BE2C (cell line): Measurements from ENCODE around the gene ZNF471.

Experiments
- DNase-seq: peaks from one replicate; pipeline ENCODE4 v3.0.0-alpha.2; 2020
- H3K27me3 ChIP-seq: fragments of 250-450 bp; sonication (Bioruptor Pico); 2 replicates; pipeline ENCODE4 v1.5.1; 2020; ENCODE audit warnings: mild to moderate bottlenecking
- H3K36me3 ChIP-seq: fragments of 250-450 bp; sonication (Bioruptor Pico); 2 replicates; pipeline ENCODE4 v1.5.1; 2020; ENCODE audit warnings: mild to moderate bottlenecking
- H3K4me1 ChIP-seq: fragments of 250-450 bp; sonication (Bioruptor Pico); 2 replicates; pipeline ENCODE4 v1.5.1; 2020
- H3K4me3 ChIP-seq: 2 replicates; pipeline ENCODE4 v1.5.1; 2011; ENCODE audit warnings: low read depth, low read length
- H3K9me3 ChIP-seq: fragments of 250-450 bp; sonication (Bioruptor Pico); 2 replicates; pipeline ENCODE4 v1.5.1; 2020
- TF ChIP-seq, protein P1 (sequence below): IDR thresholded peaks from 2 replicates; pipeline ENCODE4 v1.5.1; 2012; ENCODE audit warnings: mild to moderate bottlenecking, low read depth, low read length

Gene ZNF471

GRCh38 chr19:56491399-56491798, 16.3 kb upstream of the ZNF471 start:
- DNase-seq = no peak
- no peaks in the 10 kb centered on the region for H3K4me1 ChIP-seq
- no peak overlapping the region for H3K4me3 ChIP-seq
- no peaks in the 10 kb centered on the region for H3K9me3 ChIP-seq
- no peaks in the 10 kb centered on the region for H3K27me3 ChIP-seq
- peaks cover 5% of the 10 kb centered on the region for H3K36me3 ChIP-seq
- TF ChIP-seq, protein P1, sequence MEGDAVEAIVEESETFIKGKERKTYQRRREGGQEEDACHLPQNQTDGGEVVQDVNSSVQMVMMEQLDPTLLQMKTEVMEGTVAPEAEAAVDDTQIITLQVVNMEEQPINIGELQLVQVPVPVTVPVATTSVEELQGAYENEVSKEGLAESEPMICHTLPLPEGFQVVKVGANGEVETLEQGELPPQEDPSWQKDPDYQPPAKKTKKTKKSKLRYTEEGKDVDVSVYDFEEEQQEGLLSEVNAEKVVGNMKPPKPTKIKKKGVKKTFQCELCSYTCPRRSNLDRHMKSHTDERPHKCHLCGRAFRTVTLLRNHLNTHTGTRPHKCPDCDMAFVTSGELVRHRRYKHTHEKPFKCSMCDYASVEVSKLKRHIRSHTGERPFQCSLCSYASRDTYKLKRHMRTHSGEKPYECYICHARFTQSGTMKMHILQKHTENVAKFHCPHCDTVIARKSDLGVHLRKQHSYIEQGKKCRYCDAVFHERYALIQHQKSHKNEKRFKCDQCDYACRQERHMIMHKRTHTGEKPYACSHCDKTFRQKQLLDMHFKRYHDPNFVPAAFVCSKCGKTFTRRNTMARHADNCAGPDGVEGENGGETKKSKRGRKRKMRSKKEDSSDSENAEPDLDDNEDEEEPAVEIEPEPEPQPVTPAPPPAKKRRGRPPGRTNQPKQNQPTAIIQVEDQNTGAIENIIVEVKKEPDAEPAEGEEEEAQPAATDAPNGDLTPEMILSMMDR = no peak

GRCh38 chr19:56504581-56504980, 3.1 kb upstream of the ZNF471 start:
- no peak overlapping the region for H3K4me3 ChIP-seq
- no peak for DNase-seq
- H3K36me3 ChIP-seq = no peaks in the 10 kb centered on the region
- H3K9me3 ChIP-seq = no peaks in the 10 kb centered on the region
- TF ChIP-seq, protein P1 = no peak
- H3K27me3 ChIP-seq = no peaks in the 10 kb centered on the region
- H3K4me1 ChIP-seq = no peaks in the 10 kb centered on the region

DNA sequence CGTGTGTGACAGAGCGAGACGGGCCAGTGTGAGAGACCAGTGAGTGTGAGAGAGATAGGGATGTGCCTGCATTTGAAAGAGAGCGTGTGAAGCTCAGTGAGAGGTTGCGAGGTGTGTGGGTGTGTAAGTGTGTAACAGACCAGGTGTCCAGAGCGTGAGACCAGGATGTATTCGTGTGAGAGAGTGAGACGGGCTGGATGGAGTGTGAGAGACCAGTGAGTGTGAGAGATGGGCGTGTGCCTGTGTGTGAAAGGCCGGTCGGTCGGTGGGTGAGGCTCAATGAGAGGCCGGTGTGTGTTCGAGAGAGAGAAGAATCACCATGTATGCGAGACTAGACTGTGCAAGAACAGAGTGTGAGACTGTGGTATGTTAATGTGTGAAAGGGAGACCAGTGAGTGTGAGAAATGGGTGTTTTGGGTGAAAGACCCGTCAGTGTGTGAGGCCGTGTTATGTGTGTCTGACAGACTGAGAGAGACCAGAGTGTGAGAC, 679 bp downstream of the ZNF471 start:
- no peak for DNase-seq
- H3K27me3 ChIP-seq = no peaks in the 10 kb centered on the region
- H3K9me3 ChIP-seq = no peaks in the 10 kb centered on the region
- H3K36me3 ChIP-seq = no peaks in the 10 kb centered on the region
- H3K4me1 ChIP-seq = no peaks in the 10 kb centered on the region
- TF ChIP-seq, protein P1 = no peak
- H3K4me3 ChIP-seq = peak overlapping the region; percentile 70

- H3K9me3 ChIP-seq = peaks cover 18% of the 10 kb centered on the region
- DNase-seq = no peak
- no peaks in the 10 kb centered on the region for H3K27me3 ChIP-seq
- H3K36me3 ChIP-seq = no peaks in the 10 kb centered on the region
- TF ChIP-seq, protein P1 = no peak
- no peaks in the 10 kb centered on the region for H3K4me1 ChIP-seq
- H3K4me3 ChIP-seq = no peak overlapping the region
Observed at GRCh38 chr19:56525214-56525860, 17.7 kb downstream of the ZNF471 start.

GRCh38 chr19:56537442-56537841, 29.8 kb downstream of the ZNF471 start:
- H3K4me3 ChIP-seq = no peak overlapping the region
- no peak for DNase-seq
- TF ChIP-seq, protein P1 = no peak
- H3K27me3 ChIP-seq = no peaks in the 10 kb centered on the region
- peaks cover 3% of the 10 kb centered on the region for H3K36me3 ChIP-seq
- no peaks in the 10 kb centered on the region for H3K4me1 ChIP-seq
- H3K9me3 ChIP-seq = peaks cover 9% of the 10 kb centered on the region; the same call in 1 of the 2 replicates

DNA sequence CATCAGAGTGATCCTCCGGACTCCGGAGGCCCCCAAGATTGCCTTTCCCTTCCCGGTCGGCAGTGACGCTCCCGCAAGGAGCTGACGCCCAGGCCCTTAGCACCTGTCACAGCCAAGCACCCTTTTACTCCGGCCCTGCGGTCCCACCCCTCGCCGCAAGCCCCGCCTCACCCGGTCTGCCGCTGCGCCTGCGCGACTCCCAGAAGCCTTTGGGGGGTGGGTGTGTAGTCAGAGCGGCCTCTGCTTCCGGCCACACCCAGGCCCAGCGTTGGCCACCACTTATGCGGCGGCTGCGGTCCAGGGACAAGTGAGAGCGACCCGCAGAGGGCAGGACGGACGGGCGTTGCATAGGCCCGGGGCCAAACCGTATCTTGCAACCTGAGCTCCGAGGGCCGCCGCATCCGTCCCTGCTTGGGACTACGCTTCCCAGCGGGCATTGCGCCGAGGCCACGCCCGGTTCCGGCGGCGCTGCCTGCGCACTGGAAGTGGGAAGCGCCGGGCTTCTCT, 30.7 kb downstream of the ZNF471 start:
- TF ChIP-seq, protein P1 = no peak
- H3K4me1 ChIP-seq = no peaks in the 10 kb centered on the region

More for the DNA sequence above, 30.7 kb downstream of the ZNF471 start:
- peak; percentile 95 for DNase-seq
- H3K9me3 ChIP-seq = peaks cover 9% of the 10 kb centered on the region; the same call in 1 of the 2 replicates
- H3K4me3 ChIP-seq = peak overlapping the region; percentile 77
- H3K36me3 ChIP-seq = peaks cover 3% of the 10 kb centered on the region
- H3K27me3 ChIP-seq = no peaks in the 10 kb centered on the region
